HG03196 (cell line): Measurements from ENCODE around the gene CACNA2D4.

Experiments
- ATAC-seq: cut with Tn5 transposase; IDR thresholded peaks from one replicate; pipeline ENCODE4 v1.9.1; 2021; ENCODE audit not compliant: unreplicated experiment

Gene CACNA2D4

GRCh38 chr12:1935242-1935641 is 16.8 kb upstream of the CACNA2D4 start:
- ATAC-seq, result no peak

- no peak for ATAC-seq
These were observed 16.4 kb upstream of the CACNA2D4 start for GRCh38 chr12:1934831-1935230.

GRCh38 chr12:1934068-1934467 is 15.6 kb upstream of the CACNA2D4 start:
- no peak for ATAC-seq

- ATAC-seq, result no peak
These were observed 15.0 kb upstream of the CACNA2D4 start for GRCh38 chr12:1933342-1934051.

GRCh38 chr12:1932264-1932777 is 13.9 kb upstream of the CACNA2D4 start:
- ATAC-seq, result no peak

GRCh38 chr12:1931642-1932041 is 13.2 kb upstream of the CACNA2D4 start:
- ATAC-seq, result no peak

- no peak for ATAC-seq
These were observed 12.5 kb upstream of the CACNA2D4 start for GRCh38 chr12:1930803-1931597.

- no peak for ATAC-seq
These were observed 11.7 kb upstream of the CACNA2D4 start for GRCh38 chr12:1929985-1930802.

- ATAC-seq, result no peak
These were observed 11.0 kb upstream of the CACNA2D4 start for GRCh38 chr12:1929241-1929984.

- ATAC-seq, result no peak
These were observed 10.1 kb upstream of the CACNA2D4 start for GRCh38 chr12:1928439-1929121.

GRCh38 chr12:1927751-1928351 is 9.4 kb upstream of the CACNA2D4 start:
- no peak for ATAC-seq

GRCh38 chr12:1927051-1927680 is 8.7 kb upstream of the CACNA2D4 start:
- ATAC-seq, result no peak

- no peak for ATAC-seq
These were observed 7.8 kb upstream of the CACNA2D4 start for GRCh38 chr12:1926251-1926657.

GRCh38 chr12:1925684-1926006 is 7.2 kb upstream of the CACNA2D4 start:
- no peak for ATAC-seq

- ATAC-seq, result no peak
These were observed 6.7 kb upstream of the CACNA2D4 start for GRCh38 chr12:1924996-1925683.

- no peak for ATAC-seq
These were observed 4.5 kb upstream of the CACNA2D4 start for GRCh38 chr12:1922985-1923384.

GRCh38 chr12:1922075-1922709 is 3.7 kb upstream of the CACNA2D4 start:
- ATAC-seq, result no peak

GRCh38 chr12:1920971-1921370 is 2.5 kb upstream of the CACNA2D4 start:
- no peak for ATAC-seq
